ENCODE measurements around the gene TBCCD1. TPM values are rescaled to one million over a fixed set of nuclear protein-coding genes. Genes with fewer than 3 reads are reported as not detected.
A peak's percentile ranks its signal among the peaks of the same experiment; 100 is the strongest.
"Not testable (repeated sequence)": the region's sequence is repeated elsewhere in the genome, so short reads cannot be mapped to it uniquely, and the experiment has no call there.

The TBCCD1 gene
- total RNA-seq, 1 donor from 2014 or later: 6.4 TPM

GRCh38 chr3:186564586-186564985, 2.6 kb downstream of the TBCCD1 start:
- DNase-seq (ENCODE audit: low spot score) (no peak), ATAC-seq (no peak)

- no peak for DNase-seq (ENCODE audit: low spot score)
- no peak for ATAC-seq
Observed at GRCh38 chr3:186552408-186553031, 14.6 kb downstream of the TBCCD1 start.

GRCh38 chr3:186551387-186551786, 15.8 kb downstream of the TBCCD1 start:
- DNase-seq (ENCODE audit: low spot score): no peak
- no peak for ATAC-seq

- ATAC-seq (no peak), DNase-seq (ENCODE audit: low spot score) (no peak)
Observed at GRCh38 chr3:186549497-186549896, 17.6 kb downstream of the TBCCD1 start.

- DNase-seq (ENCODE audit: low spot score) (no peak), ATAC-seq (no peak)
Observed at GRCh38 chr3:186544281-186544680, 22.9 kb downstream of the TBCCD1 start, which contains the start of gene CRYGS. TSS of gene CRYGS (minus strand) at chr3:186544380. CDS start at chr3:186544326, 54 bp downstream.

GRCh38 chr3:186540835-186541226, 26.3 kb downstream of the TBCCD1 start:
- ATAC-seq: no peak
- DNase-seq (ENCODE audit: low spot score): no peak

- DNase-seq (ENCODE audit: low spot score) (peak; percentile 71), ATAC-seq (peak; percentile 91)
Observed at GRCh38 chr3:186540221-186540834, 26.8 kb downstream of the TBCCD1 start.

GRCh38 chr3:186538779-186539178, 28.4 kb downstream of the TBCCD1 start:
- no peak for ATAC-seq

GRCh38 chr3:186536883-186537844, 30.0 kb downstream of the TBCCD1 start:
- DNase-seq (ENCODE audit: low spot score) (no peak), ATAC-seq (peak; percentile 77)

More at GRCh38 chr3:186538779-186539178, 28.4 kb downstream of the TBCCD1 start:
- no peak for DNase-seq (ENCODE audit: low spot score)

GRCh38 chr3:186534113-186534669, 32.9 kb downstream of the TBCCD1 start:
- no peak for DNase-seq (ENCODE audit: low spot score)
- ATAC-seq: peak; percentile 36

GRCh38 chr3:186532598-186533072, 34.5 kb downstream of the TBCCD1 start:
- ATAC-seq (no peak), DNase-seq (ENCODE audit: low spot score) (no peak)

GRCh38 chr3:186531694-186532093, 35.4 kb downstream of the TBCCD1 start:
- DNase-seq (ENCODE audit: low spot score); ATAC-seq: not testable (repeated sequence)

GRCh38 chr3:186530415-186530814, 36.7 kb downstream of the TBCCD1 start:
- ATAC-seq (no peak), DNase-seq (ENCODE audit: low spot score) (no peak)

- ATAC-seq: no peak
- no peak for DNase-seq (ENCODE audit: low spot score)
Observed at GRCh38 chr3:186529201-186529999, 37.7 kb downstream of the TBCCD1 start.

- ATAC-seq (no peak), DNase-seq (ENCODE audit: low spot score) (no peak)
Observed at GRCh38 chr3:186526256-186526606, 40.9 kb downstream of the TBCCD1 start.

GRCh38 chr3:186525369-186526255, 41.5 kb downstream of the TBCCD1 start:
- ATAC-seq (no peak), DNase-seq (ENCODE audit: low spot score) (no peak)

- DNase-seq (ENCODE audit: low spot score) (no peak), ATAC-seq (no peak)
Observed at GRCh38 chr3:186524616-186525015, 42.5 kb downstream of the TBCCD1 start.

- DNase-seq (ENCODE audit: low spot score) (no peak), ATAC-seq (no peak)
Observed at GRCh38 chr3:186523434-186523833, 43.7 kb downstream of the TBCCD1 start.

GRCh38 chr3:186523022-186523421, 44.1 kb downstream of the TBCCD1 start:
- ATAC-seq (no peak), DNase-seq (ENCODE audit: low spot score) (no peak)

Data from left lobe of liver (tissue), 2 donors.